NB4 (cell line): Measurements from ENCODE around the gene ZNF747.
"Not testable (repeated sequence)": the region's sequence is repeated elsewhere in the genome, so short reads cannot be mapped to it uniquely, and the experiment has no call there.

ENCODE experiments used
- DNase-seq: peaks from one replicate; pipeline ENCODE4 v3.0.0; 2010; ENCODE audit warnings: low read depth
- H3K4me3 ChIP-seq: one replicate; pipeline ENCODE4 v1.5.1; 2011; ENCODE audit warnings: mild to moderate bottlenecking, low read depth, low read length, moderate library complexity
- MAX ChIP-seq: IDR thresholded peaks from 2 replicates; pipeline ENCODE4 v1.6.1; 2011; ENCODE audit warnings: low read depth, low read length
- MYC ChIP-seq: IDR thresholded peaks from 2 replicates; pipeline ENCODE4 v1.6.1; 2011; ENCODE audit warnings: low read depth, low read length
- POLR2A ChIP-seq: IDR thresholded peaks from 2 replicates; pipeline ENCODE4 v1.6.1; 2011; ENCODE audit warnings: mild to moderate bottlenecking; ENCODE audit not compliant: insufficient read length; ENCODE audit errors: extremely low read depth
- TF ChIP-seq, protein P1 (sequence below): IDR thresholded peaks from one replicate; pipeline ENCODE4 v1.5.1; 2012; ENCODE audit warnings: low read depth, low read length

ZNF747 gene

DNA sequence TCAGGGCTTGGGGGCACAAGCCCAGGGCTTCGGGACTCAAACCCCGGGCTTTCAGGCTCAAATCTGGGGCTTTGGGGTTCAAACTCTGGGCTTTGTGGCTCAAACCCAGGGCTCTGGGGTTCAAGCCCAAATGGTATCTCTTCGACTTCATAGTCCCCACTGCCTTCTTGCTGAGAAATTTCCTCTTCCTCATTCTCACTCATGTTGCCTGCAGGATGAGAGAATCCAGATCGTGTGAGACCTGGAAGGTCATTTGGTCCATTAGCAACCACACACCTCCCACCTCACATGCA, 8.9 kb downstream of the ZNF747 start:
- H3K4me3 ChIP-seq: peak overlapping the region; percentile 68
- no peak for DNase-seq
- TF ChIP-seq, protein P1, sequence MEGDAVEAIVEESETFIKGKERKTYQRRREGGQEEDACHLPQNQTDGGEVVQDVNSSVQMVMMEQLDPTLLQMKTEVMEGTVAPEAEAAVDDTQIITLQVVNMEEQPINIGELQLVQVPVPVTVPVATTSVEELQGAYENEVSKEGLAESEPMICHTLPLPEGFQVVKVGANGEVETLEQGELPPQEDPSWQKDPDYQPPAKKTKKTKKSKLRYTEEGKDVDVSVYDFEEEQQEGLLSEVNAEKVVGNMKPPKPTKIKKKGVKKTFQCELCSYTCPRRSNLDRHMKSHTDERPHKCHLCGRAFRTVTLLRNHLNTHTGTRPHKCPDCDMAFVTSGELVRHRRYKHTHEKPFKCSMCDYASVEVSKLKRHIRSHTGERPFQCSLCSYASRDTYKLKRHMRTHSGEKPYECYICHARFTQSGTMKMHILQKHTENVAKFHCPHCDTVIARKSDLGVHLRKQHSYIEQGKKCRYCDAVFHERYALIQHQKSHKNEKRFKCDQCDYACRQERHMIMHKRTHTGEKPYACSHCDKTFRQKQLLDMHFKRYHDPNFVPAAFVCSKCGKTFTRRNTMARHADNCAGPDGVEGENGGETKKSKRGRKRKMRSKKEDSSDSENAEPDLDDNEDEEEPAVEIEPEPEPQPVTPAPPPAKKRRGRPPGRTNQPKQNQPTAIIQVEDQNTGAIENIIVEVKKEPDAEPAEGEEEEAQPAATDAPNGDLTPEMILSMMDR: no peak
- TF ChIP-seq MAX (peak; percentile 71), MYC (peak; percentile 33; the same call in 1 of the 2 replicates), POLR2A (no peak)

DNA sequence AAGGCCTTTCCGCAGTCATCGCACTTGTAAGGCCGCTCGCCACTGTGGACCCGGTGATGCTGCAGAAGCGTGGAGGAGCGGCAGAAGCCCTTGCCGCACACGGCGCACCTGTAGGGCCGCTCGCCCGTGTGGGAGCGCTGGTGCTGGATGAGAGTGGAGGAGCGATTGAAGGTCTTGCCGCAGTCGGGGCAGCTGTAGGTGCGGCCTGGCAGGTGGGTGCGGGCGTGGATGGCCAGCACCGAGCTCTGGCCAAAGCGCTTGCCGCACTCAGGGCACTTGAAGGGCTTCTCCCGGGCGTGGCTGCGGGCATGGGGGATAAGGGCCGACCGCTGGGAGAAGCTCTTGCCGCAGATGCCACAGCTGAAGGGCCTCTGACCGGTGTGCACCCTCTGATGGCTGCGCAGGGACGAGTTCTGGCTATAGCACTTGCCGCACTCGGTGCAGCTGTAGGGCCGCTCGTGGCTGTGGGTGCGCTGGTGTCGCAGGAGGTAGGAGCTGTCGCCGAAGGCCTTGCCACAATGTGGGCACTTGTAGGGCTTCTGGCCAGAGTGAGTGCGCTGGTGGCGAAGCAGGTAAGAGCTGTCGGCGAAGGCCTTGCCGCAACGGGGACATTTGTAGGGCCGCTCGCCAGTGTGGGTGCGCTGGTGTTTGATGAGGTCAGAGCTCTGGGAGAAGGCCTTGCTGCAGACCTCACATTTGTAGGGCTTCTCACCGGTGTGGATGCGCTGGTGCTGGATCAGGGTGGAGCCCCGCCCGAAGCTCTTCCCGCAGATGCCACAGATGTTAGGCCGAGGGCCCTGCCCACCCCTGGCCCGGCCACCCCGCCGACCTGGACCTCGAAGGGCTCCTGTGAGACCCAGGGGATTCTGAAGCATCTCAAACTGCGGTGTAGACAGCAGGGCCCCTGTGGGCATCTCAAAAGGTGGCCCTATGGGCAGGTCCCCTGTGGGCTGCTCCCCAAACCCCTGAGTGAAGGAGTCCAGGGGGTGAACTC, 9.8 kb downstream of the ZNF747 start:
- TF ChIP-seq POLR2A (no peak), MYC (no peak), MAX (no peak)
- TF ChIP-seq, protein P1: no peak
- no peak for DNase-seq
- peak overlapping the region; percentile 68 for H3K4me3 ChIP-seq

DNA sequence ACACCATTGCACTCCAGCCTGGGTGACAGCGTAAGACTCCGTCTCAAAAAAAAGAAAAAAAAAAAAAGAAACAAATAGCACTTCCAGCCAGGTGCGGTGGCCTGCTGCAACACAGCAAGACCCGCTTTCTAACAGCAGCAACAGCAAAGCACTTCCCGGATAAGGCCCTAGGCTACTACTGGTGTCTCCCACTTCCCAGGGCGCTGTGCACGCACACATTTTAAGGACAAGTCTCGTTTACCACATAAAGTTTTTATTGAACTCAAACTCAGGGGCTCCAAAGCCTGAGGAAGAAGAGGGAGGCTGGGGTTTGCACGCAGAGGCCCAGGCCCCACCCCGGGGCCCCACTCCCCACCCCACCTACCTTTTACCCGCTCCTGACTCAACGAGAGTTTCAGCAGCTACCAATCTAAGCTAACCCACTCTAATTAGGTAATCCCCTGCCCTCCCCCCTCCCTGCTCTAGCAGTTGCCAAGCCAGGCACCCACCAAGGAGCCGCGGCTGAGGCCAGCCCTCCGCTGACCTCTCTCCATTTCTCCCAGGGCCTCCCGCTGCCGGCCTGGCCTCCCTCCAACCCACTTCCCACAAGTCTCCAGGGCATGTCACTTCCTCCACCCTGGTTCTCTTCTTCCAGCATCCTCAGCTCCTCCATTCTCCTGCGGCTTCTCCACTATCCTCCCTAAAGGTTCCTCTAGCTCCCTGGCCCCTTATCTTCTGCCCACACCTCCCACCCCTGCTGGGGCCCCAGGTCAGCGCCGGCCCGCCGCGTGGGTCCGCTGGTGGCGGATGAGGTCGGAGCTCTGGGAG, 10.7 kb downstream of the ZNF747 start:
- DNase-seq: peak; percentile 34
- TF ChIP-seq MYC (no peak), MAX (no peak), POLR2A (no peak)
- TF ChIP-seq, protein P1: no peak
- H3K4me3 ChIP-seq: no peak overlapping the region

GRCh38 chr16:30522702-30523463, 11.8 kb downstream of the ZNF747 start:
- not testable (repeated sequence) for H3K4me3 ChIP-seq, DNase-seq

GRCh38 chr16:30521873-30522641, 12.6 kb downstream of the ZNF747 start:
- TF ChIP-seq, protein P1: no peak
- TF ChIP-seq MAX: no peak
- TF ChIP-seq POLR2A: no peak
- TF ChIP-seq MYC: no peak
- no peak overlapping the region for H3K4me3 ChIP-seq
- no peak for DNase-seq
